Hematopoietic multipotent progenitor cell treated with erythropoietin and hydrocortisone succinate and interleukin-3 and kit ligand, for 17 days (in vitro differentiated cells): Measurements from ENCODE around the gene CRACDL.

Experiments used
- DNase-seq: peaks from one replicate; pipeline ENCODE4 v3.0.0-alpha.2; 2015; ENCODE audit warnings: low spot score

The CRACDL gene

DNA sequence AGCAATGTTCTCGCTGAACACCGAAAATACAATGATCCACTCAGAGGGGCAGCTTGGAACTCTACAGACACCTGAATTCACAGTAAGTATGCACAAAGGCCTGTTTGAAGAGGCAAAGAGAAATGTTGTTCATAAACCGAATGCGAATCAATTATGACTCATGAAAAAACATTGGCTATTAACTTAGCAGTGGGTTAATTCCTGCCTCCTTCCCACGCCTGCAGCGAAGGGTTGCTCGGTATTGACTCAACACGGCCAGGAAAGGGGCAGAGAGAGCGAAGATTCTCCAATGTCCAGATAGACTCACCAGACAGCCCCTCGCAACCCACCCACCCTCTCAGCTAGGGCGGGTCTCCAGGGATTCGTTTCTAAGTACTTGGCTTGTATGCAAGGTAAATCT is 9.4 kb downstream of the CRACDL start:
- no peak for DNase-seq

DNA sequence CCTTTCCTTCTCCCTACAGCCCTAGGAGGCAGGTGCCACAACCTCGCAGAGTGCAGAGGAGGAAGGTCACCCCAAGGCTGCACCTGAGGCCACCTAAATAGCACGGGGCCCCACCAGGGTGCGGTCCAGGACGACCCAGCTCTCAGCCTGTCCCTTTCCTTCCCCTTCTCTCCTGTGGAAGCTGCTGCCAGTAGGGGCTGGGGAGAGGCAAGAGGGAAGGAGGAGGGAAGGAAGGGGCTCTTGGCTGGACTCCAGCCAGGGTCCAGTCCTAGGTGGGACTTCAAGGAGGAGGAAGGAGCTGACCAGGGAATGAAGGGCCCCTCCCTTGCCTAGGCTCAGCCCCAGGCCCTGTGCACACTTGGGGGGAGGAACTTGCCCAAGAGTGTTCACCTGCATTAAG is 11.1 kb downstream of the CRACDL start:
- DNase-seq: no peak

DNA sequence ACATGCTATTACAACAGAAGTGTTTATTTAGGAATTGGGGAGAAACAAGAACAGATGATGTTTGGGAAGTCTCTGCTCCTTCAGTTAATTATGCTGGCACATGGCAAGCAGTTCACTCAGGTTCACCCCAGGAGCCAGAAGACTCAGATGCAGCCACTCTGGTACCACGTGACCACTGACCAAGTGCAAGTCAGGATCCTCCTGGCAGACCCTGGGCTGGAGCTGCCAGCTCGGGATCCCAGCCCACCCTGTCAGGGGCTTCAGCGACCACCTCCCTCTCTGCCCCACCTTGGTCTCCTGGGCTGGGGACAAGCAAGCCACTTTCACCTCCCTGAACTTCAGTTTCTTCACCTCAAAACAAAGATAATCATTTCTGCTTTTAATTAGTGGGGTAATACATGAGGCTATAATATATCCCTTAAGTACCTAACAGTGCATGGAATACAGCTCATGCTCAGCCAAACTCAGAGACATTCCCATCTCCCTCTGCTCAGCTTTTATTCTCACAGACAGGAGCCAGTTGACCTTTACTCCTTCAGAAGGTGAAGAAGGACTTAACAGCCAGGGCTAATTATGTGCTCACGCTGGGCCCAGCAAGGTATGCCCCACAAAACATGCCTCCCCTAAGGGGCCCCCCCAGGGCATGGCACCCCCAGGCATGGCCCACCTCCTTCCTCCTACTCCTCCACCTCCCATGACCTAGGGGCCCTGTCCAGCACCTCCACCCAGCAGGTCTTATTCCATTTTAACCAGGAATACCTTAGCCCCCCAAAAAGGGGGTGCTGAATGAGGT is 11.8 kb downstream of the CRACDL start:
- no peak for DNase-seq

DNA sequence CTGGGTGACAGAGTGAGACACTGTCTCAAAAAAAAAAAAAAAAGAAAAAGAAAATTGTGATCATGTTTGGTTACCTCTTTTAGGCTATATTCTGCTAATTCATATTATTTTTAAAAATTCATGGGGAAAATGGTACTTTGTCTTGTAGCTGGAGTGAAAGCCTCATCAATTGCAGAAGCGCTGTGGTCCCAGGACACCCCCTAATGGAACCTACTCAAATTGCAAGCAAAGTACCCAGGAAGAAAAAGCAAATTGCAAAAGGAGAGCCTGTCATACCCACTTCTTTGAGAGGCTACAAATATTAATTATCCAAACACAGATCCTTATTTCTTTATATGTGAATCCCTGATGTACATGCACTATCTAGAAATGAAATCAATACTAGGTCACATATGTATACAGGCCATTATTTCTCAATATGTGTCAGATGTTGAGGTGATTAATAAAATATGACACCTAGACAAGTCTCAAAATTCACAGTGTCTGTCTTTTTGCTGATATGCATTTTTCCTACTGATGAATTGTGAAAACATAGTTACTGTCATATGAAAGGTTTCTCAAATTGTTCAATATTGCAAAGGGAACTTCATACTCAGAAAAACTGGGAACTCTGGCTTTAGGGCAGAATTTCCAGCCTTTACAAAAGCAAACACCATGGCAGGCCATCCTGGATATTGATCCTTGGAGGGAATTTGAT is 12.6 kb downstream of the CRACDL start:
- DNase-seq: no peak

DNA sequence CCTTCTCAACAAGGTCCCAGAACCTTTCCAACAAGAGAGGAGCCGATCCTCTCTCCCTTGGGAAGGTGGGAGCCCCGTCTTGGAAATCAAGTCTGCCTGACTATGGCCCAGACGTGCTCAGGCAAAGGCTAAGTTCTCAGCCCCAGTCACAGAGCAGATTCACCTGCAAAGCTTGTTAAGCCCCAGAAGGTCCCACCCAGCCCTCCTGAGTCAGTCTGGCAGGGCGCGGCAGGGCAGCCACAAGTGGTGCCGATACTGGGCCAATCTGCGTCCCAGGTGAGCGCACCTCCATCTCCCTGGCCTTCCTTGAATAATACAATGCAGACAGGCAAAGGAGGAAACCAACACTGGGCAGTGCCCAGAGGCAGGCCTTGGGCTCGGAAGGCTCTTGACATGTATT is 15.0 kb downstream of the CRACDL start:
- DNase-seq: no peak

DNA sequence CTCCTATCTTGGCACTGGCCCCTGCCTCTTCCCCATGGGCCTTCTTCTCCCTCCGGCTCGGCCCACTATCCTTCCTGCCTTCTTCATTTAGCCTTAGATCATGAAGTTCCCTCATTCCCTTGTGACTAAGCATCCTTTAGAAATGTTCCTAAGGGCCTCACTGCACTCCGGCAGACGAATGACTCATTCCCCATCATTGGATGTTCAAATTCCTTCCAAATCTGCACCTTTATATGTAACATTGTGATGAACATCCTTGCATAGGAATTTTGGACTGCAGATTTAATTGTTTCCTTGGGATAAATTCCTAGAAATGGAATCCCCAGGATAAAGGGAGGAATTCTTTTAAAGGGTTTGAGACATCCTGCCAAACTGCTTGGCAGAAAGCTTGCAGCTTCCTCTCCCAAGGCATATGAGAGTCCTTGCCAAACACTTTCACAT is 19.0 kb downstream of the CRACDL start:
- no peak for DNase-seq

DNA sequence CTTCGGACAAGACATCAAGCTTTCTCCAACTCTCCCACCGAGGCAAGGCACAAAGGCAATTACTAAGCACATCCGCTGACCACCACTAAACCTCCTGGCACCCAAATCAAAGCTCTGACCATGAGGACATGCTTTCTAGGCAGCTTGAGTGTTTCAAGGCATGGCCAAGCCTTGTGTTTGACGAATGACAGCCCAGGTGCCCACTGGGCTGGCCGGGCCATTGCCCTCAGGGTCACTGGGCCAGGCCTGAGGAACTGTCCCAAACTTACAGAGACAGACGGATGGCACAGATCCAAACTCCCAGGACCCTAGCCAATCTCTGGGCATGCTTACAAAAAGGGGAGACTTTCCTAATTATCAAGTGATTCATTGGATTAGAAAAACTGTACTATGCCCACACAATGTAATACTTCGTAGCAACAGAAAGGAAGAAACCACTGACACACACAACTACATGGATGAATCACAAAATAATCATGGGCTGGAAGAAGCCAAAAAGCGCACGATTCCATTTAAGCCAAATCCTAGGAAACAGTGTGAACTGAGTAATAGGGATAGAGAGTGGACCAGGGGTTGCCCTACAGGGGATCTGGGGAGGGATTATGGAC is 20.2 kb downstream of the CRACDL start:
- no peak for DNase-seq

DNA sequence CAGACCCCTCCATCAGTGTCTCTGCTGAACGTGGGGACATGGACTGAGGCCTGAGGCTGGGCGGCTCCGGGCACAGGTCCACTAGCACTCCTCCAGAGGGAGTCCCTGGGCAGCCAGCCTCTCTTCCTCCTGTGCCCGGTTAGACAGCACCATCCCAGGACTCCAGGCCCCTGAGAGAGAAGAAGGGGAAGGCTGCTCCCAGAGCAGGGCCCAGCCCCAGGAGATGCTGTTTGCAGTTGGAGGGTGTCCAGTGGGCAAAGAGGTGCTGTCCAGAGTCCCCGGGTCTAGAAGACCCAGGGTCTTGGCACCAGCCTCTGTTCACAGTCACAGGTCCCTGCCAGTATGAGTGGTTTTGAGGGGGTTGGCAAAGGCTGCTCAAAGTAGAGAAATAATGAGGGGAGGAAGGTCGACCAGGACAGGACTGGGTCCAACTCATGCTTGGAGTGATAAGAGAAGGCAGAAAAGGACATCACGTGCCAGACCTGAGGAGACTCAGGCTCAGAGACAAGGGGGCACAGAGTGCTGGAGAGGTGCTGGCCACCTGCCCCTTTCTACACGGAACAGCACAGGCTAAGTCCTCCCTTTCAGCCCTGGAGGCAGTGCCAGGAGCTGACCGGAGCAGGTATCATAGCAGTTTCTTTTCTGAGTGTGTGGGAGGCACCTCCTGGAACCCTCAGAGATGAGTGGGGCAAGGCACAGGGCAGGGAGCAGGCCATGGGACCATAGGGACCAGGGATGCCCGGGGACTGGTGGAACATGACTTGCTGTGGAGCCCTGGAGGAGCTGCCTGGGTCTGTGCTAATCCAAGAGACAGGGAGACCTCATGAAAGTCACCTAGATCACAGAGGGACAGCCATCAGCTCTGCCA is 21.1 kb downstream of the CRACDL start:
- no peak for DNase-seq

DNA sequence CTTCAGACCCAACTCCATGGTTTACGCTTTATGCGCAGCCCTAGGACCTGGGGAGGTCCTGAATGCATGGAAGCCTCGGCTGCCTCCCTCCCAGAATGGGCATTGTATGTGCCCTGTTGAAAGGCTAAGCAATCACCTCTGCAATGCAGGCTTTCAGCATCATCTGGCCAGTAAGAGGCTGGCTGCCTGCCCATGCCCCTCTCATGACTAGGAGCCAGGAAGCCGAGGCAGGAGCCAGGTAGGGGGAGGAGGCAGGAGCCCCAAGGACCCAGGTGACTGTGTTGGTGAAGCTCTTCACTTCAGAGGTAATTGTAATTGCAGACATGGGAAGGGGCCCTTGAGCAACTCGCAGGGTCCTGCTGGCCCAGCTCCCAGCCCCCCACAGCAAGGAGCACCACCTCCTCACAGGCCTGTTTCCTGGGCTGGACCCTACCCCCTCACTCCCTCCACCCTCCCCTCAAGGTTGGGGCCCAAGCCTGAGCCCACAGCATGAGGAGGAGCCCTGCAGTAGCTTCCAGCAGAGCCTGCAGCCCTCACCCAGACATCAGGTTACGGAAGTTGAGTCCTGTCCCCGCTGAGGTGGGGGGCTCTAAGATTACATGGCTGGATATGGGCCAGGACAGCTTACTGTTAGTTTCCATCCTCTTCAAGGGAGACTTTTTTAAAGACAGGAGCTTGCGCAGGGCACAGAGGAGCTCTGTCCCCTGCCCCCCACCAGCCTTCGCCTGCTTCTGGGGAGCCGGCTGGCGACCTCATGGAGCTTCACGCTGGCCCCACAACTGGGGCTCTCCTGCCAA is 21.9 kb downstream of the CRACDL start:
- DNase-seq: no peak

DNA sequence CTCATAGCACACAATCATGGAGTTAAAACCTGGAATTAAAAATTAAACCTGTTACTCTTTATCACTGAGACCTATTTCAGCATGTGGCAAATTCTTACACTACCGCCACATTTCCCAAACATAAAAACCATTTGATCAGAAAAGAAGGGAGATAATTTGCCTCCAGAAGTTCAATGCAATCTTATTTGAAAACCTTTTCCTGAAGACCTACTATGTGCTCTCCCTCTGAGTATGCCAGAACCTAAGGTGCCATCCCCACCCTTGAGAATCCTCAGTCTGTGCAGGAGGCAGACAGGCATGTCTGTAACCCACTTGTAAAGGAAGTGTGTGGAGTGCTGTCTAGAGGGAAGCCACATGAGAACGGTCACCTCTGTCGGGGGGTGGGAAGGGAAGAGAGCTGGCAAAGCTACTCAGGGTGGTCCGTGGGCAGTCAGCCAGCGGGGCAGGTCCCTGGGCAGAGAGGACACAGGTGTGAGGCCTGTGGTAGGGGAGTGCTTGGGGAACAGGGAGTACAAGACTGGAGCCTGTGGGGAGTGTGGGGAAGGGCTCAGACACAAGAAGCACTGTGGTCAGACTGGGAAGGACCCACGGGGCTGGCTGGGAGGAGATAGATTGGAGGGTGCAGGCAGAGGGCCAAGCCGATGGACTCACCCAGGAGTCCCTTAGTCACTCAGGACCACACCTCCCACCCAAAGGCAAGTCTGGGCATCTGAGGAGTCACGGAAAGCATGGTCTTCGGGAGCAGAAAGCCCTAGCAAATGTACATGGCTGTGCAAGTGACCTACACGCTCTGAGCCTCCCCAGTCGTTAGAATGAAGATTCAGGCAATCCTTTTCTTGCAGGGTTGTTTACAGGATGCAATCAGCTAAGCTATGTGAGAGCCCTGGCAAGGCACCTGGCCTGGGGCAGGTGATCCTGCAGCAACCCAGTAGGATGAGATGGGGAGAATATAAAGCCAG is 22.8 kb downstream of the CRACDL start:
- no peak for DNase-seq

DNA sequence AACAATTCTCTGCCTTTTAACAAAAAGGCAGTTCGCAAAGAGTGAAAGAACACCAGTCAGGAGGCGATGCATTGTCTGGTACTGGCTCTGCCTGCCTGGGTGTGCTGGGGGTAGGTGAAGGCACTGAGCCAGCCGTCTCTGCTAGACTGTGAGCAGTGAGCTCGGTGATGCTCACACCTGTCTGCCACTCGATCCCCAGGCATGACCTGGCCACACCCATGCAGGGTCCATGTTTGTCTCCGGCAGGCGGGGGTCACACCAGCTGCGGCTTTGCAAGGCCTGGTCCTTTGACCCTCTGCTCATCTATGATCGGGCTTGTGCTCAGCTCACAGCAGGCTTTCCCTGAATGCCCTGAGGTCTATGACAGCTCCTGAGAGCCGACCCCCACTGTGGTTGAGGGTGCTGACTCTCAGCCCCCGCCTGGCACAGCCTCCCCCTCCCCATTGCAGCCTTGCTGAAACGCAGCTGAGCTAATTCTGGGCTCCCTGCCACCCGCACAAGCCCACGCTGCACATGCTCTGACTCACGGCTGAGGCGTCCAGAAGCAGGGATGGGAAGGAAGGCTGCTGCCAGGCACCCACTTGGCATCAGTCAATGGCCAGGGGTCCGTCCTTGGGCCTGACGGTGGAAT is 23.7 kb downstream of the CRACDL start:
- DNase-seq: no peak

DNA sequence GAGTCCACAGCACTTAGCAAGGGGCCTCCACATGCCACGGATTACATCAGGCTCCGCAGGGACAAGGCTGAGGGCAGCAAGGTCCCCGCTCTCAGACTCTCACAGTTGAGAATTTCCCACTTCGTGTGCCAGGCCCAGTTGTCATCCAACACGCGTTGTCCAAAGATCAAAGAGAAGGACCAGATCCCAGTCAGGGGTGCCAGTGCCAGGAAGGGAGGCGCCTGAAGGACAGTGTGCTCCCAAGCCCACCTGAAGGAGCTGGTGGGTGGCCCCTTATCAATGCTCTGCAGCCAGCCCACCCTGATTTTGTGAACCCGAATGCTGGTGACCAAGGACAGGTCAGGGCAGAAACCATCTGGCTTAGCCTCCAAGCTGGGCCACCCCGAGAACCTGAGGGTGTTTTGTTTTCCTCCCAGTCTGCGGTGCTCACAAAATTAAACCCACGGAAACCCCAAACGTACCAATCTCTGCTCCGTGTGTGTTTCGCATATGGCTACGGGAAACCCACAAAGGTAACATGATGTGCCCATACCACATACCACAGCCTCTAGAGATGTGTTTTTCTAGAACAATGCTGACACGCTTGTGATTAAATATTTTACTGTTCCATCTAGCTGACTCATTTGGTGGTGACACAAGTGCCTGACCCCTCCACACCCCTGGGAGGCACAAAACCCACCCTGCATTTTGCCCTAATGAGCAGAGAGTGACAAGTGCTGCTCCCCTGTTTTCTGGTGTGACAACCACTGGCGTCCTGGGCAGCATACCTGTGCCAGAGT is 24.5 kb downstream of the CRACDL start:
- DNase-seq: no peak

DNA sequence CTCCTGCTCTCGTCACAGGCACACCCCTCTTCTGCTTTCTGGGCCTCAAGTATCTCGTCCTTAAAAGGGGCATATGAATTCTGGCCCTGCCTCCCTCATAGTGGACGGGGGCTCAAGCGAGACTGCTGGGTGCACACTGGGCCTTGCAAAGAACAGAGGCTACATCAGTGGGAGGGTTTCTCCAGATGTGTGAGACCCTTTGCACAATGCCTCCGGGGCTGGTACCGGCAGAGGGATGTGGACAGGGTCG is 25.0 kb downstream of the CRACDL start:
- DNase-seq: no peak

DNA sequence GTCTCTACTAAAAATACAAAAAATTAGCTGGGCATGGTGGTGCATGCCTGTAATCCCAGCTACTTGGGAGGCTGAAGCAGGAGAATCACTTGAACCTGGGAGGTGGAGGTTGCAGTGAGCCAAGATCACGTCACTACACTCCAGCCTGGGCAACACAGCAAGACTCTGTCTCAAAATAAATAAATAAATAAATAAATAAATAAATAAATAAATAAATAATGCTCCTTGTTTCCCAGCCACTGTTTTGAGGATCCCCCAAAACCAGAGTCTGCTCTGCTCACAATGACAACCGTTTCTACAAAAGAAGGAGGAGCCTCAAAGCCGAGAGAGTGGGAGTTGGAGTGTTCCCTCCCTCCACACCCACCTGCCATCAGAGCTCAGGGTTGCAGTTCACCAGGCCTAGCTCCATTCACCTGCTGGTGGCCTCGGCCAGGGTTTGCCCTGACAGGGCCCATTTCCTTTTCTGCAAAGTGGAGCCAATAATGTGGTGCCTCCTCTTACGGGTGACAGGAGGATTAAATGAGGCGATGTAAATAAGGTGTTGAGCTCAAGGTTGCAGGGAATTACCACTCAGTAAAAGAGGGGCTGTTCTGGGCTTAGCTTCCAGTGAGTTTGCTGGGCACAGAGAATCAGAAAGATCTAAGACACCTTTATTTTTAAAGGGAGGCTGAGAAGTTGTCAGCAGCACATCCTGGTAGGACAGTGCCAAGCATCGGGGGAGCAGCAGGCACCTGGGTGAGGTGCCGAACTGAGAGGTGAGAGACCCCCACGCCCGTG is 25.5 kb downstream of the CRACDL start:
- DNase-seq: no peak

DNA sequence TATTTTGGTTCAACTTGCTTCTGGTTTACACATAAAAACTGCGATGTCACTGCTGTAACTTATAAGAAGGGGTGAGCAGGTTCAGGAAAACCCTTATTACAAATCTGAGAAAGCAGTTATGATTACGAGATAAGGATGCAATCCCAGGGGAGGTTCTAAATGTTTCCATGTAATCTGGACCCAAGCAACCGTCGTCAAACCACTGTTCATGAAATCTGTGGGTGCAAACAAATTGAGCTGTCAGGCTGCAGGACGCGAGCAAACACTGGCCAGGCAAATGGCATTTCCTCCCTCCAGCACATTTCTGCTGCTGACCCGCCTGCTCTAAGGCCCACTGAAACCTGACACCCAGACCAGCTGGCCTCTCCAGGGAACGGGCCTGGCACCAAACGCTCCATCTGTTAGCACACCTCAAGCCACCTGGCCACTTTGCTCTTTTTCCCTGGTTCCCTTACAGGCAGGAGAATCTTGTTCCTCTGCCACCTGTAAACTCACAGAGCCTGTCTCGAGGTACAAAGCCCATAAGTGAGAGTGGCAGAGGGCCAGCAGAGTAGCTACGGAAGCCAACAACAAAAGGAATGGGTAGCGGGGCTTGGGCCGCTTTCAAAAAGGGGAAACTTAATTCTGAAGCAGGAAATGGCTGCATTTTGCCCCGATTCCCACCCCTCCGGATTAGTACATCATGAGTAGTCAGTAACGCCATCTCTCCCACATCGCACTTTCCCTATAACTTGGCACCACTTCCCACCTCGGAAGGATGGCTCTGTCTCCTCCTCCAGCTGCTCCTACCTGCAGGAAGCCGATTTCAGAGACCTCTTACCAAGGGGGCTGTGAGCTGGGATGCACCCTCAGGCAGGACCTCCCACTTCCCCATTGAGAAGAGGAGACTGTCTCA is 26.5 kb downstream of the CRACDL start:
- no peak for DNase-seq

DNA sequence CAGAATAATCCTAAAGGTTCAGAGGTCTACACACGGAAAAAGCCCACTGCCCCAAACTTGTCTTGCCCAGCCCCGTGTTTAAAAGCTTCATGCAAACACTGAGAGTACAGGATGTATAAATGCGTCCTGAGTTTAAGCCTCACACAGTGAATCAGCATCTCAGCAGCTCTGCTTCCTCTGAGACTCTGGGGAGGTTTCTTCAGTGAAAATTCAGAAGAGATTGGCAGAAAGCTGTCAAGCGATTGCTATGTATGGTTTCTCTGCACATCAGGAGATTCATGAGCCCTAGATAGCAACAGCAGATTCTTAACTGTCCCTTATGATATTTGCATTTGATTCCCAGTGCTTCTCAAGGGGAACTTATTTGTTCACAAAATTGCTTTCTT is 27.1 kb downstream of the CRACDL start:
- no peak for DNase-seq
